Sigmoid colon (tissue), 4 donors: ENCODE results near the gene C19orf47.

Source experiments
- EP300 ChIP-seq, 4 donors: sonication (generic); formaldehyde crosslinking; IDR thresholded peaks; one replicate each; pipeline ENCODE4 v1.6.1; 2017; ENCODE audit warnings: antibody characterized with exemption in 4 of 4
- POLR2A ChIP-seq, 2 donors: fragments of 450-650 bp; IDR thresholded peaks; one replicate each; pipeline ENCODE4 v1.6.1; 2016; ENCODE audit warnings: antibody characterized with exemption in 2 of 2, mild to moderate bottlenecking in 2 of 2, moderate library complexity in 2 of 2
- TF ChIP-seq, protein P1 (sequence below), 4 experiments: fragments of 450-650 bp in 3 of 4; fragments of 200-600 bp in 1 of 4; IDR thresholded peaks; one replicate each; pipeline ENCODE4 v1.5.1; 2016 to 2019; ENCODE audit warnings: antibody characterized with exemption in 4 of 4, mild to moderate bottlenecking in 3 of 4, moderate library complexity in 2 of 4

GRCh38 chr19:40369797-40370196, 21.6 kb upstream of the C19orf47 start:
- TF ChIP-seq, protein P1, sequence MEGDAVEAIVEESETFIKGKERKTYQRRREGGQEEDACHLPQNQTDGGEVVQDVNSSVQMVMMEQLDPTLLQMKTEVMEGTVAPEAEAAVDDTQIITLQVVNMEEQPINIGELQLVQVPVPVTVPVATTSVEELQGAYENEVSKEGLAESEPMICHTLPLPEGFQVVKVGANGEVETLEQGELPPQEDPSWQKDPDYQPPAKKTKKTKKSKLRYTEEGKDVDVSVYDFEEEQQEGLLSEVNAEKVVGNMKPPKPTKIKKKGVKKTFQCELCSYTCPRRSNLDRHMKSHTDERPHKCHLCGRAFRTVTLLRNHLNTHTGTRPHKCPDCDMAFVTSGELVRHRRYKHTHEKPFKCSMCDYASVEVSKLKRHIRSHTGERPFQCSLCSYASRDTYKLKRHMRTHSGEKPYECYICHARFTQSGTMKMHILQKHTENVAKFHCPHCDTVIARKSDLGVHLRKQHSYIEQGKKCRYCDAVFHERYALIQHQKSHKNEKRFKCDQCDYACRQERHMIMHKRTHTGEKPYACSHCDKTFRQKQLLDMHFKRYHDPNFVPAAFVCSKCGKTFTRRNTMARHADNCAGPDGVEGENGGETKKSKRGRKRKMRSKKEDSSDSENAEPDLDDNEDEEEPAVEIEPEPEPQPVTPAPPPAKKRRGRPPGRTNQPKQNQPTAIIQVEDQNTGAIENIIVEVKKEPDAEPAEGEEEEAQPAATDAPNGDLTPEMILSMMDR (IDR thresholded peaks at IDR 0.05) = no peak
- TF ChIP-seq POLR2A (IDR thresholded peaks at IDR 0.05) (no peak), EP300 (IDR thresholded peaks at IDR 0.05) (no peak)
